Measurements from ENCODE around the gene SLC25A6. TPM values are rescaled to one million over a fixed set of nuclear protein-coding genes. Genes with fewer than 3 reads are reported as not detected.

SLC25A6 gene
- total and polyA plus RNA-seq, 10 of the 15 experiments (the other 5 are each of a cell fraction or from before 2014, with no cell fraction given): 61.9 to 642 (median 322) TPM

- H3K36me3 ChIP-seq (ENCODE audit: control insufficient read depth in 2 of 2, insufficient read depth in 2 of 2, low read length in 1 of 2): peaks cover 26 to 29% of the 10 kb centered on the region in 2 experiments
- CTCF ChIA-PET: no interaction called here
- ATAC-seq (no peak), DNase-seq (ENCODE audit: low read depth, low spot score) (no peak), FAIRE-seq (no peak)
- H2AFZ ChIP-seq (ENCODE audit: control insufficient read depth, low read depth, low read length): no peak overlapping the region
- no peaks in the 10 kb centered on the region for H3K79me2 ChIP-seq (ENCODE audit: control insufficient read depth, insufficient read depth, low read length)
- no peaks in the 10 kb centered on the region for H3K4me1 ChIP-seq (ENCODE audit: control insufficient read depth, insufficient read depth, low read length)
- POLR2A ChIA-PET: no interaction called here
- H3K9ac ChIP-seq (ENCODE audit: control insufficient read depth, insufficient read depth, low read length): no peak overlapping the region
- intact Hi-C loops (cut with micrococcal nuclease; ENCODE audit: unreplicated experiment) (no loop called here), in situ Hi-C loops (cut with MboI) (no loop called here)
- TF ChIP-seq CEBPZ (IDR thresholded peaks at IDR 0.05; ENCODE audit: low read depth, low read length) (no peak), TCF7 (IDR thresholded peaks at IDR 0.05; ENCODE audit: borderline replicate concordance) (no peak), ZNF217 (IDR thresholded peaks at IDR 0.05) (peak; percentile 56; the same call in 1 of the 2 replicates), SMARCA5 (IDR thresholded peaks at IDR 0.05) (peak; percentile 87), ZBED1 (IDR thresholded peaks at IDR 0.05; ENCODE audit: borderline replicate concordance) (0 out of 2 replicates have a peak, but pooled peaks have one; percentile 32), SREBF1 (IDR thresholded peaks at IDR 0.05; ENCODE audit: low read length) (no peak), POLR2A (IDR thresholded peaks at IDR 0.05; ENCODE audit: low read depth, low read length) (peak; percentile 12), CBX5 (IDR thresholded peaks at IDR 0.05; ENCODE audit: low read depth) (peak; percentile 58; the same call in 1 of the 2 replicates)
- peaks cover 16% of the 10 kb centered on the region for H3K9me3 ChIP-seq (replicated peaks; ENCODE audit: control insufficient read depth, insufficient read depth, low read length)
- RAD21 ChIA-PET (ENCODE audit: unreplicated experiment): no interaction called here
- H4K20me1 ChIP-seq (ENCODE audit: control insufficient read depth, insufficient read depth): no peaks in the 10 kb centered on the region
- WGBS (ENCODE audit: insufficient coverage, insufficient replicate concordance, low lambda C conversion rate, missing lambda C conversion rate): 98% methylated on average over 19 of the region's 20 CpGs
- SMC1A ChIA-PET (ENCODE audit: uncharacterized antibody, unreplicated experiment): no interaction called here
- no peak overlapping the region for H3K4me3 ChIP-seq
- no peaks in the 10 kb centered on the region for H3K27me3 ChIP-seq (replicated peaks in 1 of 2; ENCODE audit: control insufficient read depth in 2 of 2, insufficient read depth in 2 of 2, low read length in 1 of 2)
- no TSS peak for BruUV-seq (replicated peaks)
- no peak overlapping the region for H3K4me2 ChIP-seq (ENCODE audit: control insufficient read depth, insufficient read depth)
- H3K27ac ChIP-seq (ENCODE audit: control insufficient read depth, insufficient read depth): no peak overlapping the region
Measured at GRCh38 chrX:1417921-1418771, 26.2 kb upstream of the SLC25A6 start.
